PFSK-1 (cell line): ENCODE results near the gene CTBP2.

Source experiments
- FOXP2 ChIP-seq: optimal IDR thresholded peaks from 2 replicates; pipeline ENCODE3; 2011; ENCODE audit warnings: borderline replicate concordance, control low read depth, inconsistent platforms; ENCODE audit not compliant: insufficient read depth; ENCODE audit errors: extremely low read length, extremely low read depth
- POLR2AphosphoS5 ChIP-seq: IDR thresholded peaks from 2 replicates; pipeline ENCODE4 v1.6.1; 2012; ENCODE audit warnings: low read depth, mild to moderate bottlenecking, control low read depth, low read length, moderate library complexity
- SIN3A ChIP-seq: IDR thresholded peaks from 2 replicates; pipeline ENCODE4 v1.6.1; 2012; ENCODE audit warnings: mild to moderate bottlenecking, low read length, moderate library complexity, borderline replicate concordance; ENCODE audit not compliant: insufficient read depth
- TAF1 ChIP-seq: IDR thresholded peaks from 2 replicates; pipeline ENCODE4 v1.6.1; 2012; ENCODE audit warnings: low read length, control low read depth, borderline replicate concordance; ENCODE audit not compliant: insufficient read depth
- TF ChIP-seq, protein P1 (sequence below), 2 experiments: IDR thresholded peaks; 2 replicates each; pipeline versions ENCODE4 v1.6.1 to v1.8.0; 2011 to 2012; ENCODE audit warnings: low read depth in 2 of 2, low read length in 2 of 2, control low read depth in 1 of 2, inconsistent platforms in 1 of 2, mild to moderate bottlenecking in 1 of 2, moderate library complexity in 1 of 2; ENCODE audit not compliant: insufficient read depth in 1 of 2

Gene CTBP2

DNA sequence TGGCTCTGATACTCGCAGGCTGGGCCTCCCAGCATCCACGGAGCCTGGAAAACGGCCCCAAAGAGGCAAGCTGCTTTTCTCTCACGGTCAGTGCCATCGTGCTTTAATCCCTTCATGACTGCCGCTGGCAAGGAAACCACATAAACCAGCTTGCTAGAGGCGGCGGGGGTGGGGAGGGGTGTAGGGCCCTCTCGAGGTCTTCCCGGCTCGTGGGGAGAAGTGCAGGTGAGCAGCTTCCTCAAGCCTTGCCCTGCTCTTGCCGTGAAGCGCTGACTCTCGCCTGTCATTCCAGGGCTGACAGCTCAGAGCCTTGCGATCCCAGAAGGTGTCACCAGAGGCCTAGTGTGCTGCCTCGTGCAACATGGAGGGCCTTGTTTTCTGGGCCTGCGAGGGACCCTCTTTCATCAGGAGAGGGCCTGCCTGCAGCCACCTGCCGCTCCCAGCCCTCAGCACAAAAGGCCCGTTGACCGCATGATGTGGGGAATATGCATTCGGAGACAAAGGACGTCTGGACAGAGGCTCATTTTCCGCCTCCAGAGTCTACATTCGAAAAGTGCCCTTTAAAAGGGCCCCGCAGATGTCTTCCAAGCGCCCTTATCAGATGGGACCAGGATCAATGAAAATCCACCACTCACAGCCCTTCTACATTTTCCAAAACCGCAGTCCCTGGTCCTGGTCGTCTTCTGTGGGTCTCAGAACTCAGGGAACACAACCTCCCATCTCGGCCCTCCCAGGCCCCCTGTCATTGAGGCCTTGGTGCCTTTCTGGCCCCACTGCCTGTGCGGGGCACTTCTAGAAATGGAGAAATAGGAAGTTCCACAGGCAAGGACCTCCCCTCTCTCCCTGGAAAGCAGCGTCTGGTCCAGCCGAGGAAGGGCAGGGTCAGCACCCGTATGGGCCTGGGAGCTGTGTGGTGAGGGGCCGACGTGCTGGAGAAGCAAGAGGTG, 159.7 kb downstream of the CTBP2 start:
- TF ChIP-seq SIN3A, result no peak
- TF ChIP-seq POLR2AphosphoS5, result no peak
- TF ChIP-seq, protein P1, sequence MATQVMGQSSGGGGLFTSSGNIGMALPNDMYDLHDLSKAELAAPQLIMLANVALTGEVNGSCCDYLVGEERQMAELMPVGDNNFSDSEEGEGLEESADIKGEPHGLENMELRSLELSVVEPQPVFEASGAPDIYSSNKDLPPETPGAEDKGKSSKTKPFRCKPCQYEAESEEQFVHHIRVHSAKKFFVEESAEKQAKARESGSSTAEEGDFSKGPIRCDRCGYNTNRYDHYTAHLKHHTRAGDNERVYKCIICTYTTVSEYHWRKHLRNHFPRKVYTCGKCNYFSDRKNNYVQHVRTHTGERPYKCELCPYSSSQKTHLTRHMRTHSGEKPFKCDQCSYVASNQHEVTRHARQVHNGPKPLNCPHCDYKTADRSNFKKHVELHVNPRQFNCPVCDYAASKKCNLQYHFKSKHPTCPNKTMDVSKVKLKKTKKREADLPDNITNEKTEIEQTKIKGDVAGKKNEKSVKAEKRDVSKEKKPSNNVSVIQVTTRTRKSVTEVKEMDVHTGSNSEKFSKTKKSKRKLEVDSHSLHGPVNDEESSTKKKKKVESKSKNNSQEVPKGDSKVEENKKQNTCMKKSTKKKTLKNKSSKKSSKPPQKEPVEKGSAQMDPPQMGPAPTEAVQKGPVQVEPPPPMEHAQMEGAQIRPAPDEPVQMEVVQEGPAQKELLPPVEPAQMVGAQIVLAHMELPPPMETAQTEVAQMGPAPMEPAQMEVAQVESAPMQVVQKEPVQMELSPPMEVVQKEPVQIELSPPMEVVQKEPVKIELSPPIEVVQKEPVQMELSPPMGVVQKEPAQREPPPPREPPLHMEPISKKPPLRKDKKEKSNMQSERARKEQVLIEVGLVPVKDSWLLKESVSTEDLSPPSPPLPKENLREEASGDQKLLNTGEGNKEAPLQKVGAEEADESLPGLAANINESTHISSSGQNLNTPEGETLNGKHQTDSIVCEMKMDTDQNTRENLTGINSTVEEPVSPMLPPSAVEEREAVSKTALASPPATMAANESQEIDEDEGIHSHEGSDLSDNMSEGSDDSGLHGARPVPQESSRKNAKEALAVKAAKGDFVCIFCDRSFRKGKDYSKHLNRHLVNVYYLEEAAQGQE (IDR thresholded peaks at IDR 0.05; ENCODE audit: insufficient read depth in 1 of 2, low read depth in 2 of 2, low read length in 2 of 2), result no peak
- no peak for TF ChIP-seq FOXP2
- no peak for TF ChIP-seq TAF1

DNA sequence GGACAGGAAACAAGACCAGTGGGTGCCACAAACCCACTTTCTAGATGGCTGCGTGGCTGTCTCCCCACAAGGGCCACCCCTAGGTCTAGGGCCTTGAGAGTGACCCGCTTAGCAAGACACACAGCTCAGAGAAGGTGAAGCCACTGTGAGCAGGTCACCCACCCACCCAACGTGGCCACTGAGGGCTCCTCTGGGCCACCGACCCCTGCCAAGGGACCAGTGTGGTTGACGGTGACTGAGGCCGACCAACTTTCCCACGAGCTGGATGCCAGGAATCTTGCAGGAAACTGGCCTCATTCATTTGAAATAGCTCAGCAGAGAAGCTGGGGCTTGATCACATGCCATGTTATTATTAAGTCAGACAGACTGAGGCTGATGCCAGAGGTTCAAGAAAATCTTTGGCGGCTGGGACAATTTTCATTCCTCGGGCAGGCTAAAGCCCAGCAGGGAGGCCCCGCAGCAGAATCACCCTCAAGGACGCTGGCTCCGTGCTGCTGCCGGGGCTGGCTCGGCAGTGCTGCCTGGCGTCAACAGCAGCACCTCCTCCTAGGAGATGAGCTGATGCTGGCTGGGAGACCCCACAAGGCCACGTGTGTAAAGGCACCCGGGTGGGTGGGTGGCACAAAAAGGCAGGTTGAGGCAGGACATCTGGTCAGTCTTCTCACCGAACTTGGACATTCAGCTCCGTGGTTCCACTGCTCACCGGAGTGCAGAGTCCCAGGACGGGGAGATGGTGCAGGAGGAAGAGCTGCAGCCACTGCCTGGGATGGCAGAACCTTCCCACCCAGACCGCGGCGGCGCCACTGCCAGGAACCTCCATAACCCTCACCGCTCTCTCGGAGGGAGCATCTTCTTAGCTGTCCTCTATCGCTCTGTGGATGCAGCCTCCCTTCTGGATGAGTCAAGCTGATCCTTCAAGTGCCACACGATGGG, 160.7 kb downstream of the CTBP2 start:
- TF ChIP-seq POLR2AphosphoS5, result no peak
- TF ChIP-seq TAF1, result no peak
- TF ChIP-seq SIN3A, result no peak
- no peak for TF ChIP-seq FOXP2

DNA sequence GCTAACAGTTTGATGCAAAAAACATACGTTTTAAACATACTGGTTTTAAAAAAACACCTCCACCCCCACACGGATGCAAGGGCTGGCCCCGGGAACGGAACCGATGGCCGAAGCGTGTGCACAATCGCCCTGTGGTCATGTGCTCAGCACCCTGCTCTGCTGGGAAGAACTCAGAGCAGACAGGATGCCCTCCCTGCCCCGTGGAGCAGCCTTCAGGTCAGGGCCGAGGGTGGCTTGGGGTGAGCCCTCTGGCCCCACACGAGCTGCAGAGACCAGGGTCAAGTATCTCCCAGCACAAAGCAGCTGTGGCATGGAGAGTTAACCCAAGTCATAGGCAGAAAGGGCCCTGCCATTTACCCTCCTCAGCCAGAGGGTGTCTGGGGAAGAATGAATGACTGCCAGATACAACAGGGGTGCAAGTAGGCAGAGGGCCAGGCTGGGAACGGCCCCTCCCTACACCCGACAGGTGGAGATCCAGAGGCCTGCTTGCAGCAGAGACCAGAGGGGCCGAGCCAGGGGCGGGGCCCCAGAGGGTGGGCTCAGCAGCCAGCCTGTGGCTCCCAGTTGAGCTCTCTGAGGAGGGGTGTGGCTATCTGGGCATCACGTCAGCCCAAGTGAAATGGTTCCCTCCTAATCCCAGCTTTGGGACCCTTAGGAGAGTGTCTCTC, 161.6 kb downstream of the CTBP2 start:
- no peak for TF ChIP-seq TAF1
- no peak for TF ChIP-seq POLR2AphosphoS5
- no peak for TF ChIP-seq SIN3A
- no peak for TF ChIP-seq FOXP2
- TF ChIP-seq, protein P1 (IDR thresholded peaks at IDR 0.05; ENCODE audit: insufficient read depth in 1 of 2, low read depth in 2 of 2, low read length in 2 of 2), result no peak

DNA sequence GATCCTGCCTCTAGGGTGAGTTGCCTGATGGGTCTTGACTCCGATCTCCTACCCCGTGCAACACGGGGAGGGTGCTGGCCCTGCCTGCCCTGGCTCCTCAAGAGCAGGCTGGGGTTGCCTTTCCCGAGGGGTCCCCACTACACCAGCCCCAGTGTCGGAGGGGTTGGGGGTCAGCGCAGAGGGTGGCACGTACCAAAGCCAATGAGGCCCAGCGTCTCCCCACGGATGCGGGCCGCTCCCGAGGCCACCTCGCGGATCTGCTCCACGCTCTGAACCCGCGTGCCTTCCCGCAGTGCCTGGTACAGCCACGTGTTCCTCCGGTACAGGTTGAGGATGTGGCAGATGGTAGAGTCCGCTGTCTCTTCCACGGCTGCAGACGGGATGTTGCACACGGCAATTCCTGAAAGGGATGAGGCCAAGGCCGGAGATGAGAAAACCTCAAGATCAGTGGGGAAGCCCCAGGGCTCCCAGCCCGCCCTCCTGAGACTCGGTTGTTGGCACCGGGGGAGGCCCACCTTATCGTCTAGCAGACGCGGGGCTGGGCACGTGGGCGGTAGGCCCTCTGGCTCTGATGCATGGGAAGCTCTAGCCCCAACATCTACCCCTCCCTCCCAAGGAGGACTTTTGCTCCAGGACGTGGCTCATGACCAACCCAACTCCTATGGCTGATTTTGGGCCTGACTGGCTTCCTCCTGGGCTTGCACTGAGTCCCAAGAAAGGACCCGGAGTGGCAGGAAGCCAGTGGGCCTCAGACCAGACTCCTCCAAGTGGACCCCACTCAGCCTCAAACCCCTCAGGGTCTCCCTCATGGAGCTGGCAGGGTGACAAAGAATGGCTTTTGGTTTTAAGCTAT, 162.4 kb downstream of the CTBP2 start:
- TF ChIP-seq FOXP2 (no peak), TAF1 (no peak), SIN3A (no peak), POLR2AphosphoS5 (no peak)
- TF ChIP-seq, protein P1 (IDR thresholded peaks at IDR 0.05; ENCODE audit: insufficient read depth in 1 of 2, low read depth in 2 of 2, low read length in 2 of 2), result no peak
